ENCODE data around the gene DNAH2.

GRCh38 chr17:7880076-7880868 lies 162.7 kb downstream of the DNAH2 start:
- TF ChIP-seq, protein P1, sequence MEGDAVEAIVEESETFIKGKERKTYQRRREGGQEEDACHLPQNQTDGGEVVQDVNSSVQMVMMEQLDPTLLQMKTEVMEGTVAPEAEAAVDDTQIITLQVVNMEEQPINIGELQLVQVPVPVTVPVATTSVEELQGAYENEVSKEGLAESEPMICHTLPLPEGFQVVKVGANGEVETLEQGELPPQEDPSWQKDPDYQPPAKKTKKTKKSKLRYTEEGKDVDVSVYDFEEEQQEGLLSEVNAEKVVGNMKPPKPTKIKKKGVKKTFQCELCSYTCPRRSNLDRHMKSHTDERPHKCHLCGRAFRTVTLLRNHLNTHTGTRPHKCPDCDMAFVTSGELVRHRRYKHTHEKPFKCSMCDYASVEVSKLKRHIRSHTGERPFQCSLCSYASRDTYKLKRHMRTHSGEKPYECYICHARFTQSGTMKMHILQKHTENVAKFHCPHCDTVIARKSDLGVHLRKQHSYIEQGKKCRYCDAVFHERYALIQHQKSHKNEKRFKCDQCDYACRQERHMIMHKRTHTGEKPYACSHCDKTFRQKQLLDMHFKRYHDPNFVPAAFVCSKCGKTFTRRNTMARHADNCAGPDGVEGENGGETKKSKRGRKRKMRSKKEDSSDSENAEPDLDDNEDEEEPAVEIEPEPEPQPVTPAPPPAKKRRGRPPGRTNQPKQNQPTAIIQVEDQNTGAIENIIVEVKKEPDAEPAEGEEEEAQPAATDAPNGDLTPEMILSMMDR (IDR thresholded peaks at IDR 0.05), result no peak
- TF ChIP-seq SMC3 (IDR thresholded peaks at IDR 0.05; ENCODE audit: low read depth, low read length) (no peak), EZH2phosphoT487 (IDR thresholded peaks at IDR 0.05; ENCODE audit: borderline replicate concordance, low read depth) (no peak), EP300 (IDR thresholded peaks at IDR 0.05; ENCODE audit: borderline replicate concordance in 1 of 2, low read depth in 1 of 2, low read length in 1 of 2) (no peak), REST (IDR thresholded peaks at IDR 0.05; ENCODE audit: low read depth, low read length) (no peak), RFX5 (IDR thresholded peaks at IDR 0.05; ENCODE audit: low read length) (no peak), MEF2A (IDR thresholded peaks at IDR 0.05; ENCODE audit: borderline replicate concordance, low read depth) (no peak), POLR2AphosphoS5 (IDR thresholded peaks at IDR 0.05; ENCODE audit: low read depth, low read length) (no peak), GABPA (IDR thresholded peaks at IDR 0.05; ENCODE audit: low read depth) (no peak), SIN3A (IDR thresholded peaks at IDR 0.05; ENCODE audit: borderline replicate concordance, low read depth, low read length) (no peak), YY1 (IDR thresholded peaks at IDR 0.05; ENCODE audit: low read depth) (no peak), RCOR1 (IDR thresholded peaks at IDR 0.05; ENCODE audit: low read length) (no peak), TCF12 (IDR thresholded peaks at IDR 0.05) (no peak)
- TF ChIP-seq, protein P2, sequence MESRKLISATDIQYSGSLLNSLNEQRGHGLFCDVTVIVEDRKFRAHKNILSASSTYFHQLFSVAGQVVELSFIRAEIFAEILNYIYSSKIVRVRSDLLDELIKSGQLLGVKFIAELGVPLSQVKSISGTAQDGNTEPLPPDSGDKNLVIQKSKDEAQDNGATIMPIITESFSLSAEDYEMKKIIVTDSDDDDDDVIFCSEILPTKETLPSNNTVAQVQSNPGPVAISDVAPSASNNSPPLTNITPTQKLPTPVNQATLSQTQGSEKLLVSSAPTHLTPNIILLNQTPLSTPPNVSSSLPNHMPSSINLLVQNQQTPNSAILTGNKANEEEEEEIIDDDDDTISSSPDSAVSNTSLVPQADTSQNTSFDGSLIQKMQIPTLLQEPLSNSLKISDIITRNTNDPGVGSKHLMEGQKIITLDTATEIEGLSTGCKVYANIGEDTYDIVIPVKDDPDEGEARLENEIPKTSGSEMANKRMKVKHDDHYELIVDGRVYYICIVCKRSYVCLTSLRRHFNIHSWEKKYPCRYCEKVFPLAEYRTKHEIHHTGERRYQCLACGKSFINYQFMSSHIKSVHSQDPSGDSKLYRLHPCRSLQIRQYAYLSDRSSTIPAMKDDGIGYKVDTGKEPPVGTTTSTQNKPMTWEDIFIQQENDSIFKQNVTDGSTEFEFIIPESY (IDR thresholded peaks at IDR 0.05; ENCODE audit: borderline replicate concordance, low read depth), result no peak

Measured in SK-N-SH (cell line).